GM12878 (cell line): ENCODE measurements around the gene CDR2L. TPM values are rescaled to one million over a fixed set of nuclear protein-coding genes. Genes with fewer than 3 reads are reported as not detected.

ENCODE experiments used
- ATAC-seq: fragments of 200-7000 bp; cut with Tn5 transposase; 3 replicates; pipeline ENCODE4 v1.9.1; 2020; ENCODE audit warnings: mild to moderate bottlenecking, moderate library complexity
- BruUV-seq: library from RNA; stranded (reverse); fragments of 400-500 nt; replicated peaks from 2 replicates; lab custom pipeline; 2021; lab: Mats Ljungman, UMichigan
- CTCF ChIA-PET: fragments of 300-600 bp; sonication (Branson Sonifier 250); formaldehyde crosslinking; extraction: SDS; loops from one replicate; lab custom pipeline; 2021; ENCODE audit warnings: inconsistent platforms; lab: Yijun Ruan, JAX
- POLR2A ChIA-PET: fragments of 350-600 bp; formaldehyde crosslinking; extraction: SDS; loops from one replicate; lab custom pipeline; 2021; ENCODE audit warnings: inconsistent platforms; lab: Charles Lee
- RAD21 ChIA-PET: fragments of 300-600 bp; sonication (Branson Sonifier 250); formaldehyde crosslinking; loops from one replicate; lab custom pipeline; 2023; ENCODE audit warnings: antibody characterized with exemption; ENCODE audit not compliant: unreplicated experiment; lab: Charles Lee
- SMC1A ChIA-PET: fragments of 300-600 bp; sonication (Branson Sonifier 250); formaldehyde crosslinking; loops from one replicate; lab custom pipeline; 2023; ENCODE audit not compliant: unreplicated experiment, uncharacterized antibody; lab: Charles Lee
- DNase-seq: peaks from one replicate; pipeline ENCODE4 v3.0.0-alpha.2; 2011; ENCODE audit warnings: low read depth, low spot score
- FAIRE-seq: peaks from 3 replicates; lab custom pipeline; 2011; peaks lifted over from hg19 to GRCh38; lab: Jason Lieb, UNC
- H2AFZ ChIP-seq: 2 replicates; pipeline ENCODE4 v1.6.0; 2011; ENCODE audit warnings: low read depth, low read length, control low read depth; ENCODE audit not compliant: control insufficient read depth
- H3K27ac ChIP-seq: 2 replicates; pipeline ENCODE4 v1.5.1; 2011; ENCODE audit warnings: control low read depth; ENCODE audit not compliant: control insufficient read depth, insufficient read depth
- H3K27me3 ChIP-seq, 2 experiments: replicated peaks in 1 of 2; 2 replicates each; pipeline versions ENCODE4 v1.6.0 to v1.6.1; 2011; ENCODE audit warnings: low read length in 1 of 2; ENCODE audit not compliant: control insufficient read depth in 2 of 2, insufficient read depth in 2 of 2
- H3K36me3 ChIP-seq, 2 experiments: 2 replicates each; pipeline ENCODE4 v1.5.1; 2011; ENCODE audit warnings: low read length in 1 of 2; ENCODE audit not compliant: control insufficient read depth in 2 of 2, insufficient read depth in 2 of 2
- H3K4me1 ChIP-seq: 2 replicates; pipeline ENCODE4 v1.6.1; 2011; ENCODE audit warnings: mild to moderate bottlenecking, low read length, moderate library complexity, mixed read lengths; ENCODE audit not compliant: control insufficient read depth, insufficient read depth
- H3K4me2 ChIP-seq: 2 replicates; pipeline ENCODE4 v1.6.0; 2011; ENCODE audit warnings: control low read depth; ENCODE audit not compliant: control insufficient read depth, insufficient read depth
- H3K4me3 ChIP-seq: fragments of 200-600 bp; sonication (generic); 2 replicates; pipeline ENCODE4 v1.5.1; 2016
- H3K79me2 ChIP-seq: 2 replicates; pipeline ENCODE4 v1.6.0; 2011; ENCODE audit warnings: low read length; ENCODE audit not compliant: control insufficient read depth, insufficient read depth
- H3K9ac ChIP-seq: 2 replicates; pipeline ENCODE4 v1.8.0; 2011; ENCODE audit warnings: low read length, control low read depth, mixed read lengths; ENCODE audit not compliant: control insufficient read depth, insufficient read depth
- H3K9me3 ChIP-seq: replicated peaks from 3 replicates; pipeline ENCODE4 v1.5.1; 2011; ENCODE audit warnings: mild to moderate bottlenecking, low read length; ENCODE audit not compliant: control insufficient read depth, insufficient read depth
- H4K20me1 ChIP-seq: 2 replicates; pipeline ENCODE4 v1.6.0; 2011; ENCODE audit not compliant: control insufficient read depth, insufficient read depth
- BRCA1 ChIP-seq: IDR thresholded peaks from 2 replicates; pipeline ENCODE4 v1.6.1; 2011; ENCODE audit warnings: low read depth, low read length, improper control_type of control experiment
- EED ChIP-seq: sonication (generic); IDR thresholded peaks from 2 replicates; pipeline ENCODE4 v1.6.1; 2016; ENCODE audit warnings: antibody characterized with exemption, low read depth
- HDAC2 ChIP-seq: fragments of 200-600 bp; sonication (generic); IDR thresholded peaks from 2 replicates; pipeline ENCODE4 v1.6.1; 2017
- LARP7 ChIP-seq: fragments of 450-650 bp; IDR thresholded peaks from 2 replicates; pipeline ENCODE4 v1.6.1; 2017; ENCODE audit warnings: mild to moderate bottlenecking
- NR2F1 ChIP-seq: fragments of 450-650 bp; conservative IDR thresholded peaks from 2 replicates; pipeline ENCODE4 v1.6.1; 2017; ENCODE audit warnings: mild to moderate bottlenecking
- ZNF687 ChIP-seq: fragments of 450-650 bp; IDR thresholded peaks from 2 replicates; pipeline ENCODE4 v1.6.1; 2017; ENCODE audit warnings: mild to moderate bottlenecking, moderate library complexity
- WGBS: methylation state at CpG from one replicate; pipeline ENCODE4 v1.1.6; 2016; ENCODE audit warnings: low lambda C conversion rate; ENCODE audit not compliant: insufficient replicate concordance, insufficient coverage; ENCODE audit errors: missing lambda C conversion rate; 5-methylcytosine and 5-hydroxymethylcytosine counted together
- in situ Hi-C: fragments of 300-500 bp; cut with MboI; formaldehyde crosslinking; loops from 9 replicates; pipeline ENCODE4 v1.14.3; 2018; ENCODE audit warnings: mixed read lengths
- intact Hi-C: fragments of 100-400 bp; cut with micrococcal nuclease; formaldehyde crosslinking; loops from one replicate; pipeline ENCODE4 v1.14.2; 2022; ENCODE audit not compliant: unreplicated experiment
- polyA plus RNA-seq, 11 experiments: library from polyadenylated mRNA; depleted of rRNA in 4 of 11; unstranded in 6 of 11; stranded (reverse) in 5 of 11; fragments of >200 nt; fragmentation: Nextera tagmentation in 4 of 11; fragmentation: Illumina TruSeq in 1 of 11; extraction: Ambion mirVana in 4 of 11; extraction: Trizol in 1 of 11; gene quantifications; 1 replicate in 1 of 11; 2 replicates in 10 of 11; pipeline versions ENCODE4 v1.2.1 to v1.2.3, GENCODE V29; 2011 to 2016; ENCODE audit warnings: inconsistent platforms in 2 of 11, missing spikeins in 2 of 11, low read depth in 1 of 11
- total RNA-seq, 4 experiments: library from RNA; depleted of rRNA in 3 of 4; stranded (reverse); fragments of >200 nt in 3 of 4; fragmentation: Illumina TruSeq in 1 of 4; extraction: Trizol in 1 of 4; gene quantifications; 2 replicates each; pipeline versions ENCODE4 v1.2.1 to v1.2.3, GENCODE V29; 2013 to 2021

CDR2L gene
- total and polyA plus RNA-seq, 10 of the 15 experiments (the other 5 are each of a cell fraction or from before 2014, with no cell fraction given): 0.03 to 0.18 (median 0.04) TPM; not detected in 6

GRCh38 chr17:74953134-74953687 is 34.2 kb upstream of the CDR2L start (continued):
- TF ChIP-seq ZNF687 (no peak), LARP7 (no peak), EED (no peak), BRCA1 (no peak), HDAC2 (no peak)

GRCh38 chr17:74954115-74954514 is 33.3 kb upstream of the CDR2L start:
- FAIRE-seq: no peak
- POLR2A ChIA-PET: no interaction called here
- H3K9ac ChIP-seq: no peak overlapping the region
- WGBS: 60% methylated on average over 15 of the region's 15 CpGs
- no peaks in the 10 kb centered on the region for H3K79me2 ChIP-seq
- H3K27me3 ChIP-seq: no peaks in the 10 kb centered on the region
- RAD21 ChIA-PET: no interaction called here
- in situ Hi-C loops: no loop called here
- H2AFZ ChIP-seq: no peak overlapping the region
- H4K20me1 ChIP-seq: no peaks in the 10 kb centered on the region
- H3K4me2 ChIP-seq: no peak overlapping the region
- no peaks in the 10 kb centered on the region for H3K4me1 ChIP-seq
- no peak for DNase-seq
- no peak for TF ChIP-seq NR2F1
- no peaks in the 10 kb centered on the region; the same call in 2 of the 3 replicates for H3K9me3 ChIP-seq
- CTCF ChIA-PET: interaction anchor here (13.8 kb wide), 1 partner anchor 30 kb away, joined by 274 read pairs; the partner anchor contains the start of genes OTOP2 and USH1G
- no peak overlapping the region for H3K27ac ChIP-seq
- intact Hi-C loops: no loop called here
- BruUV-seq: no TSS peak
- no peak overlapping the region for H3K4me3 ChIP-seq
- SMC1A ChIA-PET: no interaction called here
- no peaks in the 10 kb centered on the region for H3K36me3 ChIP-seq
- ATAC-seq: no peak
